Ovary (tissue), 9 donors: ENCODE measurements around the gene MESD. TPM values are rescaled to one million over a fixed set of nuclear protein-coding genes. Genes with fewer than 3 reads are reported as not detected.

Experiments used
- DNase-seq, 5 donors: peaks; one replicate each; pipeline ENCODE4 v3.0.0-alpha.2; 2019 to 2020
- H3K27ac ChIP-seq, 2 donors: fragments of 200-600 bp; one replicate each; pipeline versions ENCODE4 v1.5.1 to v1.8.0; 2019 to 2022
- H3K27me3 ChIP-seq: fragments of 200-600 bp; one replicate; pipeline ENCODE4 v1.8.0; 2022
- H3K36me3 ChIP-seq: fragments of 200-600 bp; sonication (generic); one replicate; pipeline ENCODE4 v1.5.1; 2019
- H3K4me1 ChIP-seq: one replicate; pipeline ENCODE4 v1.8.1; 2013; ENCODE audit warnings: mild to moderate bottlenecking, moderate library complexity; ENCODE audit not compliant: insufficient read depth
- H3K4me3 ChIP-seq: fragments of 200-600 bp; sonication (generic); one replicate; pipeline ENCODE4 v1.5.1; 2017
- H3K9me3 ChIP-seq, 2 donors: fragments of 200-600 bp in 1 of 2; sonication (generic) in 1 of 2; one replicate each; pipeline versions ENCODE4 v1.5.1 to v1.8.1; 2013 to 2019; ENCODE audit warnings: mild to moderate bottlenecking in 1 of 2, moderate library complexity in 1 of 2
- EP300 ChIP-seq: sonication (generic); formaldehyde crosslinking; IDR thresholded peaks from one replicate; pipeline ENCODE4 v1.6.1; 2017; ENCODE audit warnings: antibody characterized with exemption
- POLR2A ChIP-seq: fragments of 450-650 bp; IDR thresholded peaks from one replicate; pipeline ENCODE4 v1.6.1; 2017; ENCODE audit warnings: antibody characterized with exemption, mild to moderate bottlenecking, moderate library complexity
- WGBS, 3 donors: extraction: QIAGEN DNeasy Blood & Tissue Kit in 1 of 3; methylation state at CpG; one replicate each; pipeline versions ENCODE4 v1.1.5 to v1.1.7; 2013 to 2017; 5-methylcytosine and 5-hydroxymethylcytosine counted together
- intact Hi-C, 4 donors: fragments of 100-400 bp; cut with DNase I; formaldehyde crosslinking; loops; one replicate each; pipeline versions ENCODE4 v1.11.0 to v1.15.1; 2022 to 2023
- polyA plus RNA-seq, 2 donors: library from polyadenylated mRNA; stranded (reverse); fragments of 200-250 nt in 1 of 2; fragments of 350-450 nt in 1 of 2; fragmentation: Illumina TruSeq in 1 of 2; extraction: RNeasy Lipid Tissue Mini Kit (QIAGEN cat#74804) in 1 of 2; gene quantifications; one replicate each; pipeline ENCODE4 v1.2.3, GENCODE V29; 2013 to 2014
- total RNA-seq, 7 donors: library from RNA; depleted of rRNA in 2 of 7; stranded (reverse); fragments of >200 nt in 2 of 7; fragmentation: NEBNext Ultra II Directional in 3 of 7; extraction: Animal tissue kit (Norgen Biotek cat#: 25700) in 3 of 7; gene quantifications; one replicate each; pipeline versions ENCODE4 v1.1.0 to v1.2.4, GENCODE V29; 2016 to 2023
- TF ChIP-seq, protein P1 (sequence below), 3 donors: fragments of 450-650 bp in 2 of 3; fragments of 200-600 bp in 1 of 3; IDR thresholded peaks; one replicate each; pipeline versions ENCODE4 v1.5.1 to v1.8.0; 2016 to 2022; ENCODE audit warnings: antibody characterized with exemption in 3 of 3, mild to moderate bottlenecking in 1 of 3
- donor health status: DM: no; HTN: no; CAD: no; lungs with moderate emphysema.
- donor health status: DM: no; HTN: no; CAD: no.
- donor health status: Bipolar disorder and iron deficiency.
- donor health status: DM: yes; HTN: yes; CAD: no.
- donor health status: DM: no; HTN: no; CAD: no.
- donor health status: DM: yes; HTN: yes; CAD: no.

The MESD gene
- total and polyA plus RNA-seq, 9 donors: 18.0 to 34.8 (median 29.3) TPM

DNA sequence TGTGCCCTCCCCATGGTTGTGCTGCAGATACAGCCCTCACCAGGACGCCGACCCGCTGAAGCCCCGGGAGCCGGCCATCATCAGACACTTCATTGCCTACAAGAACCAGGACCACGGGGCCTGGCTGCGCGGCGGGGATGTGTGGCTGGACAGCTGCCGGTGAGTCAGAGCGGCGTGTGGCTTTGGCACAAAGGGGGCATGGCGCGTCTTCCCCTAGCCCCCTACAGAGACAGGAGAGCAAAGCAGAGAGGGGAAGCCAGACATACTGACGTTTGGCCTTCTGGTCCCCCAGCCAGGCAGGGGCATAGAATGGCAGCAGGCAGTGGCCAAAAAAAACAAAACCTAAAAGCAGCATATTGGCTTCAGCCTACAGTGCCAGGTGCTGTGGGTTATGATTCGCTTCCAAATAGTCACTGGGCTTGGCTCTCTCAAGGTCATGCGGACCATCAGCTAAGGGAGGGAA is 64.0 kb downstream of the MESD start:
- TF ChIP-seq, protein P1, sequence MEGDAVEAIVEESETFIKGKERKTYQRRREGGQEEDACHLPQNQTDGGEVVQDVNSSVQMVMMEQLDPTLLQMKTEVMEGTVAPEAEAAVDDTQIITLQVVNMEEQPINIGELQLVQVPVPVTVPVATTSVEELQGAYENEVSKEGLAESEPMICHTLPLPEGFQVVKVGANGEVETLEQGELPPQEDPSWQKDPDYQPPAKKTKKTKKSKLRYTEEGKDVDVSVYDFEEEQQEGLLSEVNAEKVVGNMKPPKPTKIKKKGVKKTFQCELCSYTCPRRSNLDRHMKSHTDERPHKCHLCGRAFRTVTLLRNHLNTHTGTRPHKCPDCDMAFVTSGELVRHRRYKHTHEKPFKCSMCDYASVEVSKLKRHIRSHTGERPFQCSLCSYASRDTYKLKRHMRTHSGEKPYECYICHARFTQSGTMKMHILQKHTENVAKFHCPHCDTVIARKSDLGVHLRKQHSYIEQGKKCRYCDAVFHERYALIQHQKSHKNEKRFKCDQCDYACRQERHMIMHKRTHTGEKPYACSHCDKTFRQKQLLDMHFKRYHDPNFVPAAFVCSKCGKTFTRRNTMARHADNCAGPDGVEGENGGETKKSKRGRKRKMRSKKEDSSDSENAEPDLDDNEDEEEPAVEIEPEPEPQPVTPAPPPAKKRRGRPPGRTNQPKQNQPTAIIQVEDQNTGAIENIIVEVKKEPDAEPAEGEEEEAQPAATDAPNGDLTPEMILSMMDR (IDR thresholded peaks at IDR 0.05): no peak
- TF ChIP-seq POLR2A (no peak), EP300 (no peak)
- intact Hi-C loops: no loop called here
- no peak overlapping the region for H3K4me3 ChIP-seq
- no peak overlapping the region for H3K27ac ChIP-seq
- 83 to 87% (median 85%) methylated on average over 17 of the region's 17 CpGs for whole genome bisulfite sequencing, 3 donors
- DNase-seq: peak in 2 of 5 donors; percentile 37
- no peaks in the 10 kb centered on the region for H3K9me3 ChIP-seq
- H3K36me3 ChIP-seq: no peaks in the 10 kb centered on the region
- no peaks in the 10 kb centered on the region for H3K27me3 ChIP-seq
- peaks cover 5% of the 10 kb centered on the region for H3K4me1 ChIP-seq

DNA sequence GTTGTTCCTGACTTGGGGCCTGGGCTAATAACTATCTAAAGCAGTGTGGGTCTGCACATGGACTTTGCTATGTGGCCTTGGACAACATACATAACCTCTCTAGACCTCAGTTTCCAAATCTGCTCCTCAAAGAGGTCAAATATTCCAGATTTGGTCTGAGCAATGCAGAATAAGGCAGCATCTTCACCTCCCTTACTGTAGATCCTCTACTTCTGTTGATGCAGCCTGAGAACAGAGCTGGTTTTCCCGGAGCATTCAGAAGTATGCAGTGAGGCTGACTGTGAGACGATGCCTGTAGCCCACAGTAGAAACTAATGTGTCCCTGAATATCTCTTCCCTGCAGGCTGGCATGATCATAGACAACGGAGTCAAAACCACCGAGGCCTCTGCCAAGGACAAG is 65.3 kb downstream of the MESD start:
- no peak for DNase-seq
- no peaks in the 10 kb centered on the region for H3K36me3 ChIP-seq
- H3K9me3 ChIP-seq: no peaks in the 10 kb centered on the region
- intact Hi-C loops: no loop called here
- peaks cover 5% of the 10 kb centered on the region for H3K4me1 ChIP-seq
- TF ChIP-seq POLR2A: no peak
- TF ChIP-seq, protein P1 (IDR thresholded peaks at IDR 0.05): no peak
- no peak for TF ChIP-seq EP300
- H3K4me3 ChIP-seq: no peak overlapping the region
- no peak overlapping the region for H3K27ac ChIP-seq
- WGBS, 3 donors: 91 to 97% (median 92%) methylated on average over 4 of the region's 4 CpGs
- H3K27me3 ChIP-seq: no peaks in the 10 kb centered on the region

DNA sequence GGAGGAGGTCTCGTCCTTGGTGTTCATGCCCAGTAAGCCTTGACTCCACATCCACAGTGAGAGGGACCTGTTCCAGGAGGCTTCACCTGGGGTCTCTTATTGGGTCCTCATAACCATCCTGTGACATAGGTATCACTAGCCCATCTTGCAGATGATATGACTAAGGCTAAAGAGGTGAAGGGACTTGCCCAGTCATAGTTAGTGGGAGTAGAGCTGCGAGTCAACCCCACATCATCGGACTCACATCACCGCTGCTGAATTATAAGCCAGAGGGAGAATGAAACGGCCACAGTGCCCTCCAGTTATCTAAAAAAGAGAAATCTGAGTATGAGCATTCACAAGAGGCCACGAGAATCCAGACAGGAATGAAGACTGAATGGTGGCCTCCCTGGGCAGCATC is 66.0 kb downstream of the MESD start:
- Histone ChIP-seq H3K4me3 (no peak overlapping the region), H3K4me1 (peaks cover 5% of the 10 kb centered on the region), H3K9me3 (no peaks in the 10 kb centered on the region), H3K36me3 (no peaks in the 10 kb centered on the region), H3K27me3 (no peaks in the 10 kb centered on the region), H3K27ac (no peak overlapping the region)
- WGBS, 3 donors: 94 to 98% (median 95%) methylated on average over 6 of the region's 6 CpGs
- no peak for DNase-seq
- TF ChIP-seq POLR2A: no peak
- no peak for TF ChIP-seq EP300
- TF ChIP-seq, protein P1 (IDR thresholded peaks at IDR 0.05): no peak
- intact Hi-C loops: no loop called here

DNA sequence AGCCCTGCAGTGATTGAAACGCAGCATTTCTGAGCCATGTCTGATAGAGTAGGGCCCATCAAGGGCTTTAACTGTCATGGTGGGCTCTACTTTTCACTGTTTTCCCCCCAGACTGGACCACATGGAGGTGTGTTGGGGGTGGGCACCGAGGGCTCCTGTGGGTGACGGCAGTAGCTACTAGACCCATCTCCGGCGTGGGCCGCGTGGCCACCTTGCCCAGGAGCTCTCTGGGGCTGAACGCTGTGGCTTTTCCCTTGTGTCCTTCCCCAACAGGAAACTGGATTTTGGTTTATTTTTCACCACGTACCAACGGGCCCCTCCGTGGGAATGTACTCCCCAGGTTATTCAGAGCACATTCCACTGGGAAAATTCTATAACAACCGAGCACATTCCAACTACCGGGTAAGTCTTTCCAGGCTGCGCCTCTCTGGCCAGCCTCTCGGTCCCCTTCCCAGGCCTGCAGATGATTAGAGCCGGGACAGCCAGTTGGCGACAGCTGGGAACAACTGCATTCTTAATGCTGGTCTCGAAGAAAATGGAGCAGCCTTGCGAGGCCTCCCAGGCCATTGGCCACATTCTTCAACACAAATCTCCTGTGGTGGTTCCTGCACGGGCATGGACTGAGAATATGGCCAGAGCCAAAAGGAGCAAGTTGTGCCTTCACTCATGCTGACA is 67.7 kb downstream of the MESD start:
- Histone ChIP-seq H3K36me3 (no peaks in the 10 kb centered on the region), H3K4me1 (peaks cover 5% of the 10 kb centered on the region), H3K9me3 (no peaks in the 10 kb centered on the region), H3K27ac (no peak overlapping the region), H3K4me3 (no peak overlapping the region), H3K27me3 (no peaks in the 10 kb centered on the region)
- TF ChIP-seq, protein P1 (IDR thresholded peaks at IDR 0.05): no peak
- no peak for TF ChIP-seq POLR2A
- TF ChIP-seq EP300: no peak
- 84 to 96% (median 90%) methylated on average over 20 of the region's 20 CpGs for WGBS, 3 donors
- intact Hi-C loops: no loop called here
- DNase-seq: no peak
